T follicular helper cell (primary cell): ENCODE measurements around the gene SPTBN1.

Experiments used
- DNase-seq: peaks from one replicate; pipeline ENCODE4 v3.0.0-alpha.2; 2020; ENCODE audit warnings: low read depth

SPTBN1 gene

DNA sequence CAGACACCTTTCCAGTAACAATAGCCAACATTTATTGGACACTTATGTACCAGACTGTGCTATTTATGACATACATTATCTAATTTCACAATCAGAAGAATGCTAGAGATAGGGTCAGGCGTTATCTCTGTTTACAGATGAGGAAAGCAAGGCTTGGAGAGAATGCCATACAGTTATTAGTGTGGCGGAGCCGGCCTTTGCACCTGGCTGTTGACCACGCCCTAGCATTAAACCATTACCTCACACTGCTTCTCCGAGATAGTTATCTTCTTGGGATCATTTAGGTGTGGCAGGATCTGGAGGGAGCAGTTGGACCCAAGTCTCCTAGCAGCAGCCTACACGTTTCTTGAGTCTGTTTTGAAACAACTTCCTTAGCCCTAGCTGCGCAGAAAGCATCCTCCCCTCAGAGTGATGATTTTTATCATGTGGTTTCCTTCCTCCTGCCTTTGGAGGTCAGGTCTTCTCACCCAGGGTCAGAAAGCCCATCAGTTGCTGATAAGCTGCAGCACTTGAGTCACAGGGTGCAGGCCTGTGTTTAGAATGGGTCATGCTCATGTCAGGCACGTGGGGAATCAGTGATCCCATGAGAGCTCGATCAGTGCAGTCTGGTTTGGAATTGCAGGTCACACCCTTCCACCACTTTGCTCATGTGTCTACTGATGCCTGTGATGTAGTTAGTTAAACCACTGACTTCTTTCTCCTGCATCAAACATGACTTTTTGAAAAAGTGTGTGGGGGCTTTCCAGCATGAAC is 118.2 kb downstream of the SPTBN1 start:
- peak; percentile 68 for DNase-seq

GRCh38 chr2:54574860-54575247 is 118.7 kb downstream of the SPTBN1 start:
- no peak for DNase-seq

- no peak for DNase-seq
Measured at GRCh38 chr2:54575379-54575888, 119.3 kb downstream of the SPTBN1 start.

GRCh38 chr2:54577035-54577434 is 120.9 kb downstream of the SPTBN1 start:
- no peak for DNase-seq

GRCh38 chr2:54577944-54578647 is 122.0 kb downstream of the SPTBN1 start:
- no peak for DNase-seq

DNA sequence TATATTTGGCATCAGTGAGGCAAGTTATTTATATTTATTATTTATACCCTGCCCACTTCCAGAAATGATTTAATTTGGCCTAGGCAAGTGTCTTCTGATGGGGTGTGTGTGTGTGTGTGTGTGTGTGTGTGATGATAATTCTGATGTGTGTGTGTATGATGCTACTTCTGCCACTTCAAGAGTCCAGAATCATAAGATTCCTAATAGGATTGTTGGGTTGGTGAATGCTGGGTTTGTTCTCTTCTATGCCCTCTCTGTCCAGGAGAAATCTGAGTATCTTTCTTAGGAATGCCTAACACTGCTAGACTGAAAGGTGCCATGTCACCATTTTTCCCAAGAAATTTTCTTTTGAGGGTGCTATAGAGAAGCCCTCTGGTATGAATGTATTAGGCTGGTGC is 122.5 kb downstream of the SPTBN1 start:
- no peak for DNase-seq

- no peak for DNase-seq
Measured at GRCh38 chr2:54579061-54579681, 123.0 kb downstream of the SPTBN1 start.

DNA sequence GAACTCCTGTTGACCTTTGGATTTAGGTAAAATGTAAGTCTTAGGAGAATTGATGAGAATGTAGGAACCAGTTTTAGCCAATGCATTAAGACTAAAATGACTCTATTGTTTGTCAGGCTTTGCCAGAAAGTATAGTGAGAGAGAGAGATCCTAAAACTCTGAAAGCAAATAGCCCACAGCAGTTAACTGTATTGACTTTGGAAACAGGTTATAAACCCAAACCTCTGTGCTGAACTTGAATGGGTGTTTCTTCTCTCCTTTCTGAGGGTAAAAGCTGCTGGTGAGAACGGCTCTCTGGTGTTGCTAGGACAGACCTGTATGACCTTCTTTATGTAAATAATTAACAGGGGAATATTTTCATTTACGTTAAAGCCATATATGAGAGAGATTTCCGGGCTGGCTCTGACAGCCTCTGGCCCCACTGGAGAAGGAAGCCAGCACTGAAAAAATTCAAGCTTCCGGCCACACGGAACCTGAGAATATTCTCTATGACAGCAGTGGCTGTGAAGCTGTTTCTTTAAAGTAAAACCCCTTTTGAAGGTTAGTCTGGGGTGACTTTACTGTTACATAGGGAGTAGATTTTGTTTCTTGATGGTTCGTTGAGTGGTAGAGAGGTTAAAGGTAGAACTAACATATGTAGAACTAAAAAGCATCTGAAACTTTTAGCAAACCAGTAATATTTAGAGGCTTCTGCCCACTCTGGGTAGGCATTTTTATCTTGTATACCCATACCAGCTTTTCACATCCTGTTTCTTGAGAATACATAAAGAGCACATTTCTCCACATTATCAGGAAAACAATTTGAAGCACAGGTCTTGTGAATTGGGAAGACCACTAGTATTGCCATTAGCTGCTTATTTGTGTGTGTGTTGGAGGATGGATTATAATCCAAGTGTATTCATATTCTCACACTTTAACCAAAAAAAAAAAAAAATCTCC is 123.8 kb downstream of the SPTBN1 start:
- no peak for DNase-seq

GRCh38 chr2:54581326-54582039 is 125.4 kb downstream of the SPTBN1 start:
- DNase-seq = no peak

- no peak for DNase-seq
Measured at GRCh38 chr2:54582987-54583386, 126.9 kb downstream of the SPTBN1 start.

GRCh38 chr2:54584598-54584997 is 128.5 kb downstream of the SPTBN1 start:
- DNase-seq = no peak

DNA sequence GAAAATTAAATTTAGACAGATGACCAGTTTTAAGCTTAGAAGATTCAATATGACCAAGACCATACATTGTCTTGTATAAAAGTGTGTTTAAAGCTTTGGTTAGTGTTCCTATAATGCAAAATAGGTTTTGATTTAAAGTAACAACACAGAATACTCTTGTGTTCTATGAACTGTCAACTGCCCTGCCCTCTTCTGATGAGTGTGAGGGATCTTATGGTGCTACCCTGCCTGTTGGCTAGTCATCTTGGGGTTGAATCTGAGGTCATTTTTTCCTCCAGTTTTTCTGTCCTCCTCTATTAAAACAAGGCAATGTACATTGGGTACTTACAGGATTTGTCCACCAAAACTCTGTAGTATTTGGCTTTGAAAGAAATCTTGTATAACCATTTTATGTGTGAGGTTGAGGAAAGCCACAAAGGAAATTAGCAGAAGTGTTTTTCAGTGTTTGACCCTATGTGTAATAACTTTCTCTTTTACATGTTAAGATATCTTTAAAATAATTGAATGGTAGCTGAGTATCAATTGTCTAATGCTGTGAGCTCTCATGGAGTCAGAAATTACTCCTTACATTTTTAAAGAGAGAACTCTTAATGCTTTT is 129.1 kb downstream of the SPTBN1 start:
- no peak for DNase-seq

DNA sequence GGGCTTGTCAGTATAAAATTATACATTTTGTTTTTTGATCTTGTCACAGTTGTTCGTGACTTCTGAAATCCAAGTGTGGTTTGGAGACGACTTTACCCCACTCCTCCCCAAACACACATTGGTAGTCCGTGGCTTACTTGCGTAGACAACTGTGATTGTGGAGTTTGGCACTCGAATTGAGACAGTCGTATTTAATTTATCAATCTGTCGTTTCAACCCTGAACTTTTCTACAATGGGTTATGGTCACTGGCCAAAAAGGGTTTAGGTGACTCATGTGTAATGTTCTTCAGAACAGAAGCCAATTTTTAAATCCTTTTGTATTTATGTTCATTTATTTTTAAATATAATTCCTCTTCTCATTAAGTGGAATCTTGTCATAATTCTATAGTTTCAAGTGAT is 129.9 kb downstream of the SPTBN1 start:
- DNase-seq = no peak

- DNase-seq = no peak
Measured at GRCh38 chr2:54586494-54586893, 130.4 kb downstream of the SPTBN1 start.

- DNase-seq = no peak
Measured at GRCh38 chr2:54587171-54588016, 131.3 kb downstream of the SPTBN1 start.

DNA sequence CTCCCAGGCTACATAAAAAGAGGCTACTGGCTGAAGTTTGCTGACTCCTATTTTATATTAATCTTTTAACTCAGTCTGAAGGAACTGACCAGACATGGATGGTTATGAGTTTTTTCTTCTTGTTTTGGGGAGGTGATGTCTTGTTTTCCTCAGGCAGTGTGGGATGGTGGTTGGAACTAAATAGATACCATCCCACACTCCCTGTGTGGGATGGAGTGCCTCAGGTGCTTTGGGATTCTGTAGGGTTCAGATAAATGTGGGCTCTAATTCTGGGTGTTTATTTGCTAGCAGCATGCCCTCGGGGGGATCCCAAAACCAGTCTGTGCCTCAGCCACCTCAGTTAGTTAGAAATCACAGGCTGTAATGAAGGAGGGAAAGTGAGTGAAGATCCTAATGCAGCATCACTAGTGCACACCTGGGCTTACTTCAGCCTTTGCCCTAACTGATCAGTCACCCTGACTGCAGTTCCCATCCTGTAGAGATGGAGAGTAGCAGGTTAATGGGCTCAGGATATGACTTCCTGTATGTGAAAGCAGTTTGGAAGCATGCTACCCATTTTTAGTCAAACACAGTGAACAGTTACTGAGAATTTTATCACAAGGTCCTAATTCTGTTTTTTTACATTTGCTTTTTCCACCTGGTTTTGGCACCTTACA is 132.2 kb downstream of the SPTBN1 start:
- no peak for DNase-seq

GRCh38 chr2:54589038-54589339 is 132.9 kb downstream of the SPTBN1 start:
- DNase-seq = no peak

- peak; percentile 24 for DNase-seq
Measured at GRCh38 chr2:54589340-54590215, 133.5 kb downstream of the SPTBN1 start.
